ENCODE results near the gene IL1RAP. TPM values are rescaled to one million over a fixed set of nuclear protein-coding genes. Genes with fewer than 3 reads are reported as not detected.

The IL1RAP gene
- total RNA-seq, 1 donor from 2014 or later: 7.7 TPM

- no peak overlapping the region for H3K4me3 ChIP-seq (ENCODE audit: low read depth, low read length)
- DNase-seq (ENCODE audit: low read depth): no peak
- no peak for TF ChIP-seq CTCF (conservative IDR thresholded peaks at IDR 0.05; ENCODE audit: low read depth, low read length)
Measured at GRCh38 chr3:190596349-190597285, 82.7 kb downstream of the IL1RAP start.

GRCh38 chr3:190597291-190597690 is 83.4 kb downstream of the IL1RAP start:
- no peak for TF ChIP-seq CTCF (conservative IDR thresholded peaks at IDR 0.05; ENCODE audit: low read depth, low read length)
- DNase-seq (ENCODE audit: low read depth): no peak

GRCh38 chr3:190601622-190602021 is 87.7 kb downstream of the IL1RAP start:
- H3K4me3 ChIP-seq (ENCODE audit: low read depth, low read length): no peak overlapping the region
- no peak for DNase-seq (ENCODE audit: low read depth)
- TF ChIP-seq CTCF (conservative IDR thresholded peaks at IDR 0.05; ENCODE audit: low read depth, low read length): no peak

More at GRCh38 chr3:190597291-190597690, 83.4 kb downstream of the IL1RAP start:
- no peak overlapping the region for H3K4me3 ChIP-seq (ENCODE audit: low read depth, low read length)

- H3K4me3 ChIP-seq (ENCODE audit: low read depth, low read length): no peak overlapping the region
- TF ChIP-seq CTCF (conservative IDR thresholded peaks at IDR 0.05; ENCODE audit: low read depth, low read length): no peak
- DNase-seq (ENCODE audit: low read depth): no peak
Measured at GRCh38 chr3:190605385-190605784, 91.5 kb downstream of the IL1RAP start.

GRCh38 chr3:190606596-190606995 is 92.7 kb downstream of the IL1RAP start:
- DNase-seq (ENCODE audit: low read depth): no peak
- TF ChIP-seq CTCF (conservative IDR thresholded peaks at IDR 0.05; ENCODE audit: low read depth, low read length): no peak
- H3K4me3 ChIP-seq (ENCODE audit: low read depth, low read length): no peak overlapping the region

- DNase-seq (ENCODE audit: low read depth): no peak
- TF ChIP-seq CTCF (conservative IDR thresholded peaks at IDR 0.05; ENCODE audit: low read depth, low read length): no peak
- no peak overlapping the region for H3K4me3 ChIP-seq (ENCODE audit: low read depth, low read length)
Measured at GRCh38 chr3:190607021-190607420, 93.1 kb downstream of the IL1RAP start.

All from epithelial cell of proximal tubule (primary cell).